Stimulated activated memory B cell treated with anti-CD40 and anti-IgM and Interleukin-4, amounts not matched to agents 10 μg/mL and 1 μg/mL and 100 μg/mL, for 72 hours (primary cell): ENCODE data around the gene HTR3E.
"Not testable (repeated sequence)": the region's sequence is repeated elsewhere in the genome, so short reads cannot be mapped to it uniquely, and the experiment has no call there.

ENCODE experiments used
- ATAC-seq: fragments of 150-1000 bp; cut with Tn5 transposase; 2 replicates; pipeline ENCODE4 v1.10.0; 2021
- H3K27ac Mint-ChIP-seq: one replicate; pipeline ENCODE4 v1.8.0; 2022; ENCODE audit warnings: mild to moderate bottlenecking, mixed read lengths
- H3K27me3 Mint-ChIP-seq: one replicate; pipeline ENCODE4 v1.8.0; 2022; ENCODE audit warnings: mixed read lengths
- H3K36me3 Mint-ChIP-seq: one replicate; pipeline ENCODE4 v1.8.0; 2022; ENCODE audit warnings: mixed read lengths
- H3K4me1 Mint-ChIP-seq: one replicate; pipeline ENCODE4 v1.8.0; 2022; ENCODE audit warnings: mixed read lengths
- H3K4me3 Mint-ChIP-seq: one replicate; pipeline ENCODE4 v1.8.0; 2022; ENCODE audit warnings: mild to moderate bottlenecking, moderate library complexity, mixed read lengths
- H3K9me3 Mint-ChIP-seq: one replicate; pipeline ENCODE4 v1.8.0; 2022; ENCODE audit warnings: mixed read lengths

HTR3E gene

DNA sequence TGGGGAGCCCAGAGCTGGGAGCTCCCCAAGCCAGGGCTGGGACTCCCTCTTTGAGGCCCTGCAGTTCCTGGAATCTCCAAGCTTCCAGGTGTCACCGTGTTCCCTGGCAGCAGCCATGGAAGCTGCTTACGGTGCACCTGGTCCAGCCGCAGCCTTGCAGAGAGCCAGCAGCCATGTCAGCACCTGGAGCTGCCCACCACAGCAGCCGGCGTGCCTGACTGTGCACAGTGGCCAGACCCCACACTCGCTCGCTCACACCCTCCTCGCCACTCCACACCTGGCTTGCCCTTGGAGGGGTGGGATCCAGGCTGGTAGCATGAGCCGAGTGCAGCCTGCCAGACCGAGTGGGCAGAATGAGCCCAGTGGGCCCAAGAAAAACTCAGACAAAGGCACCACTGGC is 14.8 kb upstream of the HTR3E start:
- H3K27me3 Mint-ChIP-seq, result peaks cover 16% of the 10 kb centered on the region
- no peaks in the 10 kb centered on the region for H3K4me1 Mint-ChIP-seq
- H3K4me3 Mint-ChIP-seq, result no peak overlapping the region
- H3K36me3 Mint-ChIP-seq, result no peaks in the 10 kb centered on the region
- H3K9me3 Mint-ChIP-seq, result peaks cover 7% of the 10 kb centered on the region
- H3K27ac Mint-ChIP-seq, result no peak overlapping the region
- ATAC-seq, result no peak

DNA sequence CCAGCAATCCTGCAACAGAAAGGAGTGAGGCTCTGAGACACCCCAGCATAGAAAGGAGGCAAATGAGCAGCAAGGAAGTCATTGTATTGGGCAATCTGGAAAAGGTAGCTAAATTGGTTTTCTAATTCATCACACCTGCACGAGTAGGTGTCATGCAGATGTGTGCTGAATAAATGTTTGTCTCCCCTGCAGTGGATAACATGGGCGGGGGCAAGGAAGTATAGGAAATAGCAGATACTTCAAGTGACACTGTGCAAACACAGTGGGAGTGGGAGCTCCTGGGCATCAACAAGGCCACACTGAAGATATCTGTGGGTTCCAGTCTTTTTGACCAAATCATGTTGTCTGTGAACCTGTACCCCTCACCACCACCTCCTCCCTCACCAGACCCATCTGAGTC is 14.4 kb upstream of the HTR3E start:
- no peak overlapping the region for H3K4me3 Mint-ChIP-seq
- peaks cover 7% of the 10 kb centered on the region for H3K9me3 Mint-ChIP-seq
- peaks cover 16% of the 10 kb centered on the region for H3K27me3 Mint-ChIP-seq
- no peak for ATAC-seq
- H3K36me3 Mint-ChIP-seq, result no peaks in the 10 kb centered on the region
- no peaks in the 10 kb centered on the region for H3K4me1 Mint-ChIP-seq
- H3K27ac Mint-ChIP-seq, result no peak overlapping the region

DNA sequence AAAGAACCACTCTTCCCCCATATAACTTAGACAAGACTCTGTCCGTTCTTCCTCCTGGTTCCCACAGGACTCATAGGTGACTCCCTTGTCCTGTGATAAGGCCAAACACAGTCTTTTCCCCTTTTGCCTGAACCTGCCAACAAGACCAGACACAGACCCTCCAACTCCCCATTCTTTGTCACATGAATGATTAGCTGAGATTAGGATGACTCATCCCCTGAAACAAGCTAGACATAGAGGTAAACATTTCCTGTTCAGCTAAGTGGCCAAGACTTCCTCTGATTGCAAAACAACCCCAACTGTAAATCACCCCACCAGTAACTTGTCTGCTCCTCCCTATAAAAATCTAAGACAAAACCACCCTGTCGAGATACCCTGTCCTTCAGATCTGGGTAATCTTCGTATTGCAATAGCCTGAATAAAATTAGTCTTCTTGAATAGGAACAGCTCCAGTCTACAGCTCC is 11.4 kb upstream of the HTR3E start:
- no peaks in the 10 kb centered on the region for H3K4me1 Mint-ChIP-seq
- no peak overlapping the region for H3K27ac Mint-ChIP-seq
- H3K9me3 Mint-ChIP-seq, result peaks cover 7% of the 10 kb centered on the region
- peaks cover 9% of the 10 kb centered on the region for H3K27me3 Mint-ChIP-seq
- H3K4me3 Mint-ChIP-seq, result no peak overlapping the region
- no peaks in the 10 kb centered on the region for H3K36me3 Mint-ChIP-seq
- ATAC-seq, result no peak

DNA sequence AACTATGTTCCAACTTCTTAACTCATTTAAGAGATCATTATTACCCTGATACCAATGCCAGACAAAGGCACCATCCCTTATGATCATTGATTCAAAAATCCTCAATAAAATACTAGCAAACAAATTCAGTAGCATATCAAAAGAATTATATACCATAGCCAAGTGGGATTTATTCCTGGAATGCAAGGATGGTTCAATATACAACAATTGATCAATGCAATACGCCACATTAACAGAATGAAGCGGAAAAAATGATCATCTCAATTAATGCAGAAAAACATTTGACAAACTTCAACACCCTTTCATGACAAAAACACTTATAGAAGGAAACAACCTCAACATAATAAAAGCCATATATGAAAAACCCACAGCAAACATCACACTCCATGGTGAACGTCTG is 4.7 kb upstream of the HTR3E start:
- H3K4me1 Mint-ChIP-seq, result peaks cover 12% of the 10 kb centered on the region
- H3K4me3 Mint-ChIP-seq, result no peak overlapping the region
- H3K36me3 Mint-ChIP-seq, result peaks cover 5% of the 10 kb centered on the region
- no peak for ATAC-seq
- H3K27me3 Mint-ChIP-seq, result peaks cover 12% of the 10 kb centered on the region
- H3K27ac Mint-ChIP-seq, result no peak overlapping the region
- H3K9me3 Mint-ChIP-seq, result peaks cover 8% of the 10 kb centered on the region

DNA sequence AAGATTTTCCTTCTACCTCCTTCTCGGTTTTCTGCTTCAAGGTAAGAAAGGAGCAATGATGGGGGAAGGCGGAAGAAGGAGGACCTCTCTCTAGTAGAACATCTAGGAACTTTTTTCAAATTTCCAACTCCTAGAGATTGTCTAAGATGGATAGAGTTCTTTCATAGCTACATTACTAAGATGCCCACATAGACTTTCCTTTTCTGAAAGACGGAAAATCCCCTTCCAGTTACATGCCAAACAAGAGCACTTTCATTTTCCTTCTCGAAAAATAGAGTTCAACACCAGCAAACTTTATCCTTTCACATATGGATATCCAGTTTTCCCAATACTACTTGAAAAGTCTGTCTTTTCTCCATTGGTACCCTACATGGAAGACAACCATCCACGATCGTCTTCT is 692 bp downstream of the HTR3E start:
- Mint-ChIP-seq H3K36me3 (no peaks in the 10 kb centered on the region), H3K9me3 (peaks cover 4% of the 10 kb centered on the region), H3K27ac (no peak overlapping the region), H3K4me1 (peaks cover 14% of the 10 kb centered on the region), H3K4me3 (no peak overlapping the region), H3K27me3 (peaks cover 8% of the 10 kb centered on the region)
- ATAC-seq, result no peak

DNA sequence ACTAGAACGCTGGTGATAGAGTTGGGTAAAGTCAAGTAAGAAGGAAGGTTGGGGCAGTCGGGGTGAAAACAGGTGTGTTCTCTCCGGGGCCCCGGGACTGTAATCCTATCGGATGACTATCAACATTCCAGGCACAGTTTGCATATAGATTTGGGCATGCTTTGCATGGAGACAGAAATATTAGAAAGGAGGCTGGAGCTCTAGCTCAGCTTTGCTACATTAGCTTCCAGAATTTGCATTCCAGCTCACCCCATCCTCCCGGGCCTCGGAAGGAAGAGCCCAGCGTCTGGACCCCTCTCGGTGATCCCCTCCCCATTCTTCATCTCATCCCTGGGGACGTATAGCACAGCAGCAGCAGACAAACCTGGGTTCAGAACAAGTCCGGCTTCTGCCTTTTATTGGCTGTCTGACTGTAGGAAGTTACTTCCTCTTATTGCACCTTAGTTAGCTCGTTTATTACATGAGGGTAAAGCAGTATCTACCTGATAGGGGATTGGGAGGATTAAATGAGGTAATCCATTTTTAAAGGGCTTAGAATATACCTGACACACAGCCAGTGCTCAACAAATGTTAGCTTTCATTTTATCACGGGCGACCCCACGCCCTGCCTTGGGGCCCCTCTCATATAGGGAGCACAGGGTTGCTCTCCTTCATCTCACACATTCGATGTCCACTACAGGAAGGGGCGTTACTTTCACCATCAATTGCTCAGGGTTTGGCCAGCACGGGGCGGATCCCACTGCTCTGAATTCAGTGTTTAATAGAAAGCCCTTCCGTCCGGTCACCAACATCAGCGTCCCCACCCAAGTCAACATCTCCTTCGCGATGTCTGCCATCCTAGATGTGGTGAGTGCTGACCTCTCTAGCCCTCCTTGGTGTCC is 3.2 kb downstream of the HTR3E start:
- no peak overlapping the region for H3K27ac Mint-ChIP-seq
- H3K4me1 Mint-ChIP-seq, result peaks cover 14% of the 10 kb centered on the region
- H3K9me3 Mint-ChIP-seq, result no peaks in the 10 kb centered on the region
- H3K4me3 Mint-ChIP-seq, result no peak overlapping the region
- peaks cover 8% of the 10 kb centered on the region for H3K27me3 Mint-ChIP-seq
- no peak for ATAC-seq
- no peaks in the 10 kb centered on the region for H3K36me3 Mint-ChIP-seq

DNA sequence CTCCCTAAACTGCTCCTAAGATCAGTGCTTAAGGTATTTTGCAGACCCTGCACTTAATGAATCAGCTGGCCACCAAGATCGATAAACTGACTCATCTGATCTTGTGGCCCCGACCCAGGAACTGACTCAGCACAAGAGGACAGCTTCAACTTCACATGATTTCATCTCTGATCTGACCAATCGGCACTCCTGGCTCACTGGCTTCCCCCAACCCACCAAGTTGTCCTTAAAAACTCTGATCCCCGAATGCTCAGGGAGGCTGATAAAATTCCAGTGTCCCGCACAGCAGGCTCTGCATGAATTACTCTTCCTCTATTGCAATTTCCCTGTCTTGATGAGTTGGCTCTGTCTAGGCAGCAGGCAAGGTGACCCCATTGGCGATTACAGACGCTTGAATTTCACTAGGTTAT is 13.5 kb downstream of the HTR3E start:
- H3K36me3 Mint-ChIP-seq, result no peaks in the 10 kb centered on the region
- no peaks in the 10 kb centered on the region for H3K9me3 Mint-ChIP-seq
- no peak for ATAC-seq
- no peak overlapping the region for H3K4me3 Mint-ChIP-seq
- peaks cover 9% of the 10 kb centered on the region for H3K27me3 Mint-ChIP-seq
- no peak overlapping the region for H3K27ac Mint-ChIP-seq
- no peaks in the 10 kb centered on the region for H3K4me1 Mint-ChIP-seq

DNA sequence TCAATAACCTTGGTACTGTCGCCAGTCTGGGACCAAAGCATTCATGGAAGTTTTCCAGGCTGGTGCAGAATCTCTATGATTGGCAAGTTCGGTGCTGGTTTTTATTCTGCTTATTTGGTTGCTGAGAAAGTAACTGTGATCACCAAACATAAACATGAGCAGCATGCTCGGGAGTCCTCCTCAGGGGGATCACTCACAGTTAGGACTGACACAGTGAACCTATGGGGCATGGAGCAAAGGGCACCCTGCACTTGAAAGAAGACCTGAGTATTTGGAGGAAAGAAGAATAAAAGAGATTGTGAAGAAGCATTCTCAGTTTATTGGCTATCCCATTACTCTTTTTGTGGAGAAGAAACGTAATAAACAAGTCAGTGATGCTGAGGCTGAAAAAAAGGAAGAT is 19.2 kb downstream of the HTR3E start:
- peaks cover 29% of the 10 kb centered on the region for H3K27me3 Mint-ChIP-seq
- H3K4me1 Mint-ChIP-seq, result no peaks in the 10 kb centered on the region
- ATAC-seq, result no peak
- no peak overlapping the region for H3K27ac Mint-ChIP-seq
- H3K9me3 Mint-ChIP-seq, result no peaks in the 10 kb centered on the region
- H3K36me3 Mint-ChIP-seq, result peaks cover 15% of the 10 kb centered on the region
- H3K4me3 Mint-ChIP-seq, result no peak overlapping the region

DNA sequence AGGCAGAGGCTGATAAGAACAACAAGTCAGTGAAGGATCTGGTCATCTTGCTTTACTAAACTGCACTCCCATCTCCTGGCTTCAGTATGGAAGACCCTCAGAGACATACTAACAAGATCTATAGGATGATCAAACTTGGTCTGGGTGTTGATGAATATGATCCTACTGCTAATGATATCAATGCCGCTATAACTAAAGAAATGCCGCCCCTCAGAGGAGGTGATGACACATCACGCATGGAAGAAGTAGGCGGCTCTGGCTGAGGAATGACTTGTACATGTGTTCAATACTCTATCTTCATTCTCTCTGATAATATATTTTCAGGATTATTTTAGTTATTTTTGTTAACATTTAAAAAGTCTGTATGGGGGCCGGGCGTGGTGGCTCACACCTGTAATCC is 20.8 kb downstream of the HTR3E start:
- H3K4me3 Mint-ChIP-seq, result no peak overlapping the region
- H3K4me1 Mint-ChIP-seq, result no peaks in the 10 kb centered on the region
- no peak overlapping the region for H3K27ac Mint-ChIP-seq
- ATAC-seq, result no peak
- peaks cover 27% of the 10 kb centered on the region for H3K27me3 Mint-ChIP-seq
- H3K36me3 Mint-ChIP-seq, result peaks cover 15% of the 10 kb centered on the region
- no peaks in the 10 kb centered on the region for H3K9me3 Mint-ChIP-seq

DNA sequence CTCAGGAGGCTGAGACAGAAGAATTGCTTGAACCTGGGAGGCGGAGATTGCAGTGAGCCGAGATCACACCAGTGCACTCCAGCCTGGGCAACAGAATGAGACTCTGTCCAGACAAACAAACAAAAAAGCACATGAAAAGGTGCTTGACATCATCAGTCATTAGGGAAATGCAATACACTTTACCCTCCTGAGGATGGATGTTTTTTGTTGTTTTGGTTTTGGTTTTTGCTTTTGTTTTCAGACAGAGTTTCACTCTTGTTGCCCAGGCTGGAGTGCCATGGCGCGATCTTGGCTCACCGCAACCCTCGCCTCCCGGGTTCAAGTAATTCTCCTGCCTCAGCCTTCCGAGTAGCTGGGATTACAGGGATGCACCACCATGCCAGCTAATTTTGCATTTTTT is 24.2 kb downstream of the HTR3E start:
- Mint-ChIP-seq H3K27me3 (peaks cover 17% of the 10 kb centered on the region), H3K36me3 (peaks cover 14% of the 10 kb centered on the region)
- H3K4me1 Mint-ChIP-seq, H3K27ac Mint-ChIP-seq, H3K4me3 Mint-ChIP-seq, ATAC-seq, H3K9me3 Mint-ChIP-seq: not testable (repeated sequence)

DNA sequence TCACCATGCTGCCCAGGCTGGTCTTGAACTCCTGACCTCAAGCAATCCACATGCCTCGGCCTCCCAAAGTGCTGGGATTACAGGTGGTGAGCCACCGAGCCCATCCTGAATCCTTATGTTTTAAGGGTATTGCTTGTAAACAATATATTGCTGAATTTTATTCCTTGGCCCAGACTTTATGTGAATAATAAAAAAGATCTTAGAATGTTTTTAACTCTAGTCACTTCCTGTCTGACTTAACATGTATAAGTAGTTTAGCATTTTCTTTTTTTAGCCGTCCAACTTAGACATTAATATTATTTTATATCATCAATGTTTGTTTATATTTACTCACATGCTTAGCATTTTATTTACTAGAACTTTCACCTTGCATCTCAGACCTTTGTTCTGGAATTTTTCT is 29.1 kb downstream of the HTR3E start:
- Mint-ChIP-seq H3K36me3 (no peaks in the 10 kb centered on the region), H3K9me3 (no peaks in the 10 kb centered on the region), H3K4me3 (no peak overlapping the region), H3K27me3 (no peaks in the 10 kb centered on the region), H3K4me1 (no peaks in the 10 kb centered on the region), H3K27ac (no peak overlapping the region)
- ATAC-seq, result no peak

DNA sequence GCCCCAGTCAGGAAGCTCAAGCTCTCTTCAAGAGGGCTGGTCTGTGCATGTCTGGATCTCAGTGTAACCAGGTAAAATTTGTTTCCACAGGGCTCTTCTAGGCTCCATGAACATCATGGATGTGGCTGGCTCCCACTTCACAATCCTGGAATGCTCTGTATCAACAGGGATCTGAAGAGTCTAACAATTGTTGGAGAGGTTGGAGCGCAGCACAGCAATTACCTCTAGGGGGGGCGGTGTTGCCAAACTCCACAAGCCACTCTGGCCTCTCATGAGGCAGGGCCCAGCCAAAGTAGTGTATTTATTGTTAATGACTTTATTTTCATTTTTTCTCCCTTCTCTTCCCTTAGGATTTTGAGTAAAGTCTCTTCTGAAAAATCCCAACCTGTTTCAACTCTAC is 32.1 kb downstream of the HTR3E start:
- Mint-ChIP-seq H3K4me1 (peaks cover 5% of the 10 kb centered on the region), H3K4me3 (no peak overlapping the region), H3K36me3 (no peaks in the 10 kb centered on the region), H3K9me3 (no peaks in the 10 kb centered on the region), H3K27ac (no peak overlapping the region), H3K27me3 (no peaks in the 10 kb centered on the region)
- ATAC-seq, result no peak

DNA sequence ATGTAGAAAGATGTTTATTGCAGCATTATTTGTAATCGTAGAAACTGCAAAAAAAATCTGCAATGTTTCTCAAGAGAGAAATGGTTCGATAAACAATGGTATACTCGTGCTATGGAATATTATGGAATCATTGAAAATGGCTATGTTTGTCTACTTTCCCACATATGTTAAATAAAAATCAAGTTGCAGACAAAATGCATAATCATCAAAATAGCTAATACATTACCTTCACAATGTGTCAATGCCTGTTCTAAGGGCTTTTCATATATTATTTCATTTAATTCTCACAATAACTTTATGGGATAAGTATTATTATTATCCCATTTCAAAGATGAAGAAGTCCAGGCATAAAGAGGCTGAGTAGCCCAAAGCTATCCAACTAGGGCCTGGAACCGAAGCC is 36.1 kb downstream of the HTR3E start:
- no peaks in the 10 kb centered on the region for H3K36me3 Mint-ChIP-seq
- H3K27me3 Mint-ChIP-seq, result no peaks in the 10 kb centered on the region
- no peak for ATAC-seq
- peaks cover 34% of the 10 kb centered on the region for H3K4me1 Mint-ChIP-seq
- H3K9me3 Mint-ChIP-seq, result no peaks in the 10 kb centered on the region
- no peak overlapping the region for H3K4me3 Mint-ChIP-seq
- no peak overlapping the region for H3K27ac Mint-ChIP-seq

DNA sequence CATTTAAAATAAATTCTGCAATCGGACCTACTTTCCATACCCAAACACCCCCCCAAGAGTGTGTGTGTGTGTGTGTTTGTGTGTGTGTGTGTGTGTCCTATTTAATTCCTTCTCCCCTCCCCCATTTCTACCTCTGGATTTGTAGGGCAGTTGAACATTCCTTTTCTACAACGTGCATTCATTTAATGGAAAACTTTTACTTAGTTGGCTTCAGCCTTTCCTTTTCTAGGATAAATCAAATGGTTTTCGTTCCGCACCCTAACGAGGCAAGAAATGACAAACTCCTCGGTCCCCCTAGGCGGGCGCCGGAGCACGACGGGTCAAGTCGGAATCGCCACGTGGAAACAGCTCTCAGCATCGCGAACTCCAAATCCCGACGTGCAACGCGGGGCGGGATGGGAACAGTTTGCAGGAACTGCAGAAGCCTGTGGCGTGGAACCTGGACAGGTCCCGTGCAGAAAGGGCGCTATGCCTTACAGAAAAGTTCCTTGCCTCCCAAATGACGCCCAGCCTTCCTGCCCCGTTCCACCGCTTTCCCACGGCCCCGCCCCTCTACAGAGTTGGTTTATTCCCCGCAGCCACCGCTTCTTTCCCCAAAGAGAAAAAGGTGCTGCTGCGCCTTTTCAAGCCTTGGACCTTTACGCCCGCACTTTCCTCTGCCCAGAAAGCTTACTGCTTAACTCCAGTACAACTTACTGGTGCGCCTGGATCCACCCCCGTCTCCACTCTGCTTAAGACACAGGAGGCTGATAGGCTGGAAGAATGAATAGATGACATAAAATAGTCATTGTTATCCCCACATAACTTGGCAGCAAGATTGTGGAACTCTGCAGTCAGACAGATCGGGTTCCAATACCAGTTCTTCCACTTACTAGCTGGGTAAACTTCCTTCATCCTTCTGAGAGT is 37.2 kb downstream of the HTR3E start:
- Mint-ChIP-seq H3K27ac (peak overlapping the region; percentile 89), H3K9me3 (no peaks in the 10 kb centered on the region), H3K4me1 (peaks cover 36% of the 10 kb centered on the region), H3K4me3 (peak overlapping the region; percentile 86), H3K36me3 (no peaks in the 10 kb centered on the region), H3K27me3 (no peaks in the 10 kb centered on the region)
- ATAC-seq, result peak; percentile 38

DNA sequence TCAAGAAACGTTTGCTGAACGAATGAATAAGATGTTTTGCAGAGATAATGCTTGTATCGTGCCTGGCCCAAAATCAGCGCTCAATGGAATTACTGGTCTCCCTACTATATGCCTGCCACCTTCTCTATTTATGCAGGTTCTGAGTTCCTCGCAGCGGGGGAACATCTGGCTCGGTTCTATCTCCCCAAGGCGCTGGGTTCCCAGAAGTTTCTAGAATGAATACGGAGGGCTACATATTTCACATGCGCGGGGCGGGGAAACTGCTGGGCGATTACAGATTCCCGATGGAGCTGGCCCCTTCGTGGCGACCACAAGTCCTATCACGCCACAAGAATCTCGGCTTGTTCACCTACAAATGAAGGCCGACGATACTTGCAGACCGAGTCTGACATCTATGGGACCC is 37.9 kb downstream of the HTR3E start:
- peak overlapping the region; percentile 89 for H3K27ac Mint-ChIP-seq
- peak; percentile 62 for ATAC-seq
- no peaks in the 10 kb centered on the region for H3K27me3 Mint-ChIP-seq
- H3K36me3 Mint-ChIP-seq, result peaks cover under 1% of the 10 kb centered on the region
- no peaks in the 10 kb centered on the region for H3K9me3 Mint-ChIP-seq
- peak overlapping the region; percentile 86 for H3K4me3 Mint-ChIP-seq
- H3K4me1 Mint-ChIP-seq, result peaks cover 36% of the 10 kb centered on the region
